Measurements from ENCODE around the gene ELMO3. TPM values are rescaled to one million over a fixed set of nuclear protein-coding genes. Genes with fewer than 3 reads are reported as not detected.
A peak's percentile ranks its signal among the peaks of the same experiment; 100 is the strongest.

Gene ELMO3, protein sequence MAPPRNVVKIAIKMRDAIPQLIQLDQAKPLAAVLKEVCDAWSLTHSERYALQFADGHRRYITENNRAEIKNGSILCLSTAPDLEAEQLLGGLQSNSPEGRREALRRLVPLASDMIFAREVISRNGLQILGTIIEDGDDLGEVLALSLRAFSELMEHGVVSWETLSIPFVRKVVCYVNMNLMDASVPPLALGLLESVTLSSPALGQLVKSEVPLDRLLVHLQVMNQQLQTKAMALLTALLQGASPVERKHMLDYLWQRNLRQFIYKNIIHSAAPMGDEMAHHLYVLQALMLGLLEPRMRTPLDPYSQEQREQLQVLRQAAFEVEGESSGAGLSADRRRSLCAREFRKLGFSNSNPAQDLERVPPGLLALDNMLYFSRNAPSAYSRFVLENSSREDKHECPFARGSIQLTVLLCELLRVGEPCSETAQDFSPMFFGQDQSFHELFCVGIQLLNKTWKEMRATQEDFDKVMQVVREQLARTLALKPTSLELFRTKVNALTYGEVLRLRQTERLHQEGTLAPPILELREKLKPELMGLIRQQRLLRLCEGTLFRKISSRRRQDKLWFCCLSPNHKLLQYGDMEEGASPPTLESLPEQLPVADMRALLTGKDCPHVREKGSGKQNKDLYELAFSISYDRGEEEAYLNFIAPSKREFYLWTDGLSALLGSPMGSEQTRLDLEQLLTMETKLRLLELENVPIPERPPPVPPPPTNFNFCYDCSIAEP
- 1 to 10 TPM; 1.9 to 2.3 TPM for total RNA-seq
- 2.7 TPM for polyA plus RNA-seq (2013, experiment 1 of 2)
- polyA plus RNA-seq (2013, experiment 2 of 2): 3.0 TPM
- total RNA-seq: 4.1 to 26.8 (median 13.1) reads per million in 172 experiments

DNA sequence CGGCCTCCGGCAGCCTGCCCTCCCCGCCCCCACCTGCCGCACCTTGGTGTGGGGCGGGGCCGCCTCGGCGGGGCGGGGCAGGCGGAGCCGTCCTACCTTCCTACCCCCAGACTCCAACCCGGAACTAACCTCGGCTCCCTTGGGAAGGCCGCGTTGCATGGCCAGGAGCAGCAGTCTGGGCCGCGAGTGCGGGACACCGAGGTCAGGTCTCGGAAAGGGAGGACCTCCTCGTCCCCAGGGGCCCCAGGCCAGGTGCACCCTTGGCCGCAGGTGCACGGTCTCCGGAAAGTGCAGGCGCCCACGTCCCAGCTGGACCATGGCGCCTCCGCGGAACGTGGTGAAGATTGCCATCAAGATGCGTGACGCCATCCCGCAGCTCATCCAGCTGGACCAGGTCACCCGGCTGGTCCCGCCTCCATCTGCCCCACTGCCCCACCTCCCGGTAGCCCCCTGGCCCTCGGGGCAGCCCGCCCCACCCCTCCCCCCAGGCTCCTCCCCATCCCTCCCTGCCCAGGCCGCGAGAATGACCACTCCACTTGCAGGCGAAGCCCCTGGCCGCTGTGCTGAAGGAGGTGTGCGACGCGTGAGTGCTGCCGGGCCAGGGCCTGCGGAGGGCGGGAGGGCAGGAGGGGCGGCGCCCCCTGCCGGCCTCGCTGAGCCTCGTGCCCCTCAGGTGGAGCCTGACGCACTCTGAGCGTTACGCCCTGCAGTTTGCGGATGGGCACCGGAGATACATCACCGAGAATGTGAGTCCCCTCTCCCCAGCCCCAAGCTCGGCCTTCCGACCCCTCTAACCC, at the start of gene ELMO3:
TSS of gene ELMO3 (plus strand) at position 121 of the 797 bp plus-strand sequence. CDS start at position 317, 196 bp downstream.
- POLR2A ChIA-PET: no interaction called here
- no peak for ATAC-seq (ENCODE audit: poor library complexity)
- H3K4me3 Mint-ChIP-seq: peak within 1 kb of the TSS; percentile 20
- H3K4me1 Mint-ChIP-seq (ENCODE audit: low read depth): peaks cover 22% of the 10 kb centered on the region
- peaks cover 72% of the 10 kb centered on the region for H3K36me3 Mint-ChIP-seq (ENCODE audit: low read depth)
- TF ChIP-seq, protein P1, sequence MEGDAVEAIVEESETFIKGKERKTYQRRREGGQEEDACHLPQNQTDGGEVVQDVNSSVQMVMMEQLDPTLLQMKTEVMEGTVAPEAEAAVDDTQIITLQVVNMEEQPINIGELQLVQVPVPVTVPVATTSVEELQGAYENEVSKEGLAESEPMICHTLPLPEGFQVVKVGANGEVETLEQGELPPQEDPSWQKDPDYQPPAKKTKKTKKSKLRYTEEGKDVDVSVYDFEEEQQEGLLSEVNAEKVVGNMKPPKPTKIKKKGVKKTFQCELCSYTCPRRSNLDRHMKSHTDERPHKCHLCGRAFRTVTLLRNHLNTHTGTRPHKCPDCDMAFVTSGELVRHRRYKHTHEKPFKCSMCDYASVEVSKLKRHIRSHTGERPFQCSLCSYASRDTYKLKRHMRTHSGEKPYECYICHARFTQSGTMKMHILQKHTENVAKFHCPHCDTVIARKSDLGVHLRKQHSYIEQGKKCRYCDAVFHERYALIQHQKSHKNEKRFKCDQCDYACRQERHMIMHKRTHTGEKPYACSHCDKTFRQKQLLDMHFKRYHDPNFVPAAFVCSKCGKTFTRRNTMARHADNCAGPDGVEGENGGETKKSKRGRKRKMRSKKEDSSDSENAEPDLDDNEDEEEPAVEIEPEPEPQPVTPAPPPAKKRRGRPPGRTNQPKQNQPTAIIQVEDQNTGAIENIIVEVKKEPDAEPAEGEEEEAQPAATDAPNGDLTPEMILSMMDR (IDR thresholded peaks at IDR 0.05): no peak
- Histone ChIP-seq H3K27ac (ENCODE audit: low read depth in 1 of 2, low read length in 2 of 2) (no peak within 1 kb of the TSS), H3K9me3 (ENCODE audit: control insufficient read depth in 1 of 2, insufficient read depth in 1 of 2, low read length in 2 of 2) (no peaks in the 10 kb centered on the region), H3K27me3 (ENCODE audit: control insufficient read depth in 1 of 2, insufficient read depth in 2 of 2, low read length in 2 of 2) (no peaks in the 10 kb centered on the region), H3K36me3 (ENCODE audit: insufficient read depth, low read length) (peaks cover 77% of the 10 kb centered on the region), H3K4me1 (ENCODE audit: insufficient read depth, low read length) (peaks cover 23% of the 10 kb centered on the region), H3K4me3 (ENCODE audit: low read length) (no peak within 1 kb of the TSS)
- no peaks in the 10 kb centered on the region for H3K27me3 Mint-ChIP-seq
- peak in 1 of 14 experiments; percentile 39 for DNase-seq
- H3K9me3 Mint-ChIP-seq: no peaks in the 10 kb centered on the region
- H3K27ac Mint-ChIP-seq: peak within 1 kb of the TSS; percentile 30
- CTCF ChIA-PET: interaction anchor here (1.5 kb wide), 1 partner anchor 28 kb away, joined by 6 read pairs; the partner anchor contains the start of gene TMEM208
- intact Hi-C loops (cut with DNase I, micrococcal nuclease): no loop called here

DNA sequence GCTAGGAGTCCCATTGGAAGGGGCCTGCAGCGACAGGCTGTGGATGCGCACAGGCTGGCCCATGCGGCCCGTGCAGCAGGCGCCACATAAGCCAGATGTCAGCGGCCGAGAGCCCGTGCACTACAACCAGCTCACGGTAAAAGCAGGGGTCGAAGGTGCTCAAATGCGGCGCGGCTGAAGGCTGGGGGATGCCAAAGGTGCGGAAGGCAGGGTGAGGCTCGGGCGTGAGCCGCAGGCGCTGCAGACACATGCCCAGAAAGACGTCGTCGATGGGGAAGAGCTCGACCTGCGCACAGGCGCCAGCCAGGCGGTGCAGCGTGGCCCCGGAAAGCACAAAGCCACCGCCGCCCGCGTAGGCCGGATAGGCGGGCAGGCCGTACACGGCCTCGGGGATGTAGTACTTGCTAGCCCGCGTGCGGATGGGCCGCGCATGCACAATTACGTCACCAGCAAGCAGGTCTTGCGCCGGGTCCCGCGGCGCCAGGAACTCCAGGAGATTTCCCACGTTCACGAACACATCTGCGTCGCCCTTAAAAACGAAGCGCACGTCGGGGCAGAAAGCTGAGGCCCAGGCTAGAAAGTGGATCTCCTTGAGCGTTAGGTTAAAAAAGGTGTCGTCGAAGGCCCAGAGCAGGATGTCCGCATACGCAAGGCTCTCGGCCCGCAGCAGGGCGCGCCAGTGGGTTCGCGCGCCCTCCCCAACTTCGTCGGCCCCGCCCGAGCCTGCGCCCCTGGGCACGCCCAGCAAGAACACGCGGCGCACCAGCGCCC, 49.5 kb upstream of the ELMO3 start:
- ATAC-seq (ENCODE audit: poor library complexity): no peak
- no peaks in the 10 kb centered on the region for H3K27me3 ChIP-seq (ENCODE audit: control insufficient read depth in 1 of 2, insufficient read depth in 2 of 2, low read length in 2 of 2)
- H3K4me1 ChIP-seq (ENCODE audit: insufficient read depth, low read length): peaks cover 37% of the 10 kb centered on the region
- POLR2A ChIA-PET: interaction anchor here (3.0 kb wide), 1 partner anchor 10 kb away, joined by 29 read pairs; the partner anchor contains the start of genes FBXL8 and TRADD
- H3K9me3 ChIP-seq (ENCODE audit: control insufficient read depth in 1 of 2, insufficient read depth in 1 of 2, low read length in 2 of 2): peaks cover 0 to 7% of the 10 kb centered on the region in 2 experiments
- peaks cover 38% of the 10 kb centered on the region for H3K36me3 ChIP-seq (ENCODE audit: insufficient read depth, low read length)
- intact Hi-C loops (cut with DNase I, micrococcal nuclease): loop anchor here in 1 of 2 experiments (10.0 kb wide), 1 partner anchor 305 kb away; no protein-coding TSS in a partner anchor
- peaks cover 16% of the 10 kb centered on the region for H3K4me1 Mint-ChIP-seq (ENCODE audit: low read depth)
- CTCF ChIA-PET: no interaction called here
- TF ChIP-seq, protein P1 (IDR thresholded peaks at IDR 0.05): peak; percentile 16
- no peak overlapping the region for H3K4me3 ChIP-seq (ENCODE audit: low read length)
- H3K27ac Mint-ChIP-seq: no peak overlapping the region
- H3K9me3 Mint-ChIP-seq: no peaks in the 10 kb centered on the region
- no peak overlapping the region for H3K27ac ChIP-seq (ENCODE audit: low read depth in 1 of 2, low read length in 2 of 2)
- no peak overlapping the region for H3K4me3 Mint-ChIP-seq
- peaks cover 14% of the 10 kb centered on the region for H3K27me3 Mint-ChIP-seq
- H3K36me3 Mint-ChIP-seq (ENCODE audit: low read depth): peaks cover 45% of the 10 kb centered on the region
- no peak for DNase-seq
